GM10847 (cell line): ENCODE data around the gene PROK1.

ENCODE experiments used
- POLR2A ChIP-seq: IDR thresholded peaks from 2 replicates; pipeline ENCODE4 v1.6.1; 2011; ENCODE audit not compliant: insufficient read length; ENCODE audit errors: extremely low read depth

PROK1 gene

DNA sequence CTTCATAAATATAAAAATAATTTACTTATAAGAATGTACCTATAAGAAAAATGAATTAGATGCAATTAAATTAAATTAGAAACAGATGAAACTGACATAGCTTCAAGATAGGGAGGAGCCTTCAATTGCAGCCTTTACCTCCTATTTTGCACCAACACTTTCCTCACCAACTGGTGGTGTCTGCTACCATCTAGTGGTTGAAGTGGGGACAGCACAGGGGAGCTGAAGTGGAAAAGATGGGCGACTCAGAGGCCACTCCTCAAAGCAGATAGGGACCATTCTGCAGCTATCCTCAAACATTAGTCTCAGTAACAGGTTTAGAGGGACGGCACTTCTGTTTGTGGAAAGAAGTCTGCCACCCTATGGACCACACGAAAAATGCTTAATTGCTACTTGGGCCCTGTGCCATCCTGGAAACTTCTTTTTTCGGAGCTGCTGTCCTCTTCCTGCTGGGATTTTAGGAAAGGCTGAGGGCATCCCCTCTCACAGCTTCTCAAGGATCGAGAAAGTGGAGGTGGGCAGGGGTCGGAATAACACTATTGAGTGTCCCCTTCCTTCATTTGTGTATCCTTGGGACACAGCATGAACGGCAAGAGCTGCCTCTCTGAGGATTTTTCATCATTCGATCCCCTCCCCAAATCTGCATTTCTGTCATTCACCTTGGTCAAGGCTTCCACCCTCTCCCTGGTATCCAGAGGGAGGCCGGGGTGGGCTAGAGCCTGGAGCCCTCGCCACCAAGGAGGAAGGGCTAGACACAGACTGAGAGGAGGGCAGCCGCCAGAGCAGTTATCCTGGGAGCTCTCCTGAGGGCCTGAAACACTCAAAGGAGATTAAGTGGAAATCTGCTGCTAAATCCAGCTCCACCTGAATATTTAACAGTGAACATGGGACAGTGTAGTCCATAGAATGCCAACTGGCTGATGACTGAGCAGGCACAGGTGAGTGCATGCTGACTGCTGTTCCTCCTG is 9.6 kb downstream of the PROK1 start:
- TF ChIP-seq POLR2A = no peak

DNA sequence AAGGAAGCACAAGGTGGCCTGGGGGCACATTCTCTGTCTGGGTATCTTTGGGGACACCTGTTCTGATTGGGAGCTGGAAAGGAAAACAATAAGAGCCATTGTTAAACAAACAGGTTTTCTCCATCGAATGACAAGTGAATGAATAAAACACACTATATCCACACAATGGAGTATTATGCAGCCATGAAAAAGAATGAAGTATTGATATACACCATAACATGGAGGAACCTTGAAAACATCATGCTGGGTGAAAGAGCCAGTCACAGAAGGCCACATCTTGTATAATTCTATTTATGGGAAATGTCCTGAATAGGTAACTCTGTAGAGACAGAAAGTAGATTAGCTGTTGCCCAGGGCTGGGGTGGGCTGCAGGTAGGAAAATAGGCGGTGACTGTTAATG is 11.1 kb downstream of the PROK1 start:
- no peak for TF ChIP-seq POLR2A

GRCh38 chr1:110462964-110463363 is 12.0 kb downstream of the PROK1 start:
- no peak for TF ChIP-seq POLR2A

- no peak for TF ChIP-seq POLR2A
Observed at GRCh38 chr1:110463725-110464124, 12.8 kb downstream of the PROK1 start.

DNA sequence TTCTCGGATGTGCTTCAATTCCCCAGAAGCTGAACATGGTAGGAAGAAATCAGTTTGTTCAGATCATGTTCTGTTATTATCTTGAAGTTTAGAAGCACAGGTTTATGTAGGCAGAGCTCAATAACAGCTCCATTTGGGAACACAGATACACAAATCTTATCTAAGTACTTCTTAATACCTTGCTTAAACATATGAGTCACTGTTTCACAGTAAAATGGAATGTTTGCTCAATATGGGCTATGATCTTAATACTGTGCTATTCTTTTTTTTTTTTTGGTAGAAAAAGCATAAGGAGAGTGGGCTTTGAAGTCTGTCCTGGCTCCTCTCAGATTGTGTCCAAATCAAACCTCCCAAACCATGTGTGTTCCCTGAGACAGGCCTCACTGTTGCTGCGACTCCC is 13.4 kb downstream of the PROK1 start:
- TF ChIP-seq POLR2A = no peak

DNA sequence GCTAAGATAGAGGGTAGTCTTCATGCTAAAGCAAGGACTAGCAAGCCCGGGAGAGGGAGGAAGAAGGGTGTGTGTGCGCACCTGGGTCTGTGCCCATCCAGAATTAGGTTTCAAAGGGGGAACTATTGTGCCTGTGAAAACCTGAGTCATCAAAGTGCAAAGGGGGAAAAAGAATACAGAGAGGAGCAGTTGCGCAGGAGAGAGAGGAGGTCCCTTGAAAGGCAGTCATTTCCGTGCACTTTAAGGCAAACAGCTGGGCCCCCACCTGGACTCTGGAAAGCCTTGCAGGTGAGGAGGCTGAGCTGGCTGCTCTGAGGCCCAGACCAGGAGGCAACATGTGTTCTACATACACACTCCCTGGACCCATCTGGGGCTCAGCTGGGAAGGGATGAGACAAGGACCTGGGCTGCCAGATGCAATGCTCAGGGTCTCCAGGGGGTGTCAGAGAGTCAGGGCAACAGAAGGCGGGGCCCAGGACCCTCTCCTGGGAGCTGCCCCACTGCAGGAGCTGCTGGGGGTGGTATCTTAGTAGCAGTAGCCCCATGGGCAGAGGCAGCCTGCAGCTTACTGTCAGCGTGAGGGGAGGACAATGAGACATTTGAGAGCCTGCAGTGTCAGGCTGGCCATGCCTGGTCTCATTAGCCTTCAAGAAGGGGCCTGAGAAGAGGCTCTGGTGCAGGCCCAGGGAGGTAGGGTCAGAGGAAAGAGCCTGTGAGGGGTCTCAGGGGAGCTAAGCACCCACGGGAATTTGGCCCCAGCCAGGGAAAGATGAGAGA is 14.3 kb downstream of the PROK1 start:
- TF ChIP-seq POLR2A = no peak

DNA sequence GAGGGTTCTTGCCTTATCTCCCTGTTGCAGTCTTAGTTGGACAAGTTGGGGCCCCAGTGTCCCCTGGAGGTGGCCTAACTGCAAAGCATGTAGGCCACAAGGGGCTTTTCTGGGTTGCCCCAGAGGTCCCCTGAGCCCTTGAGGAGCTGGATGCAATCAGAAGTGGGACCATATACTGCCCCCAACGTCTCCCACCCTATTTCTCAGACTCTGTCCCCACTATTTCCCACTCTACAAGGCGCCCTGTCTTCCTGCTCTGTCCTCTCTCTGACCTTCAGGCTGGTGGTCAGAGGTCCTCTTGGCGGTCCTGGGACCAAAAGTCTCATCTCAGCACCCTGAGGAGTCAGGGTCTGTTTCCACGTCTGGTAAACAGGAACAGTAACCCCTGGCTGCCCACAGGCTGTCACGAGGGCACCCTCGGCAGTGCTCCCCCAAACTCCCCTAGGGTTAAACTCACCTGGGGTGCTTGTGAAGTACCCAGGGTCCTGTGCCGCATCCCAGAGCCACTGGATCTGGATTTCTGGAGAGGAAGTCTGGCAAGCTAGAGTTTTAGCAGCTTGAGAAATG is 14.9 kb downstream of the PROK1 start:
- TF ChIP-seq POLR2A = no peak

DNA sequence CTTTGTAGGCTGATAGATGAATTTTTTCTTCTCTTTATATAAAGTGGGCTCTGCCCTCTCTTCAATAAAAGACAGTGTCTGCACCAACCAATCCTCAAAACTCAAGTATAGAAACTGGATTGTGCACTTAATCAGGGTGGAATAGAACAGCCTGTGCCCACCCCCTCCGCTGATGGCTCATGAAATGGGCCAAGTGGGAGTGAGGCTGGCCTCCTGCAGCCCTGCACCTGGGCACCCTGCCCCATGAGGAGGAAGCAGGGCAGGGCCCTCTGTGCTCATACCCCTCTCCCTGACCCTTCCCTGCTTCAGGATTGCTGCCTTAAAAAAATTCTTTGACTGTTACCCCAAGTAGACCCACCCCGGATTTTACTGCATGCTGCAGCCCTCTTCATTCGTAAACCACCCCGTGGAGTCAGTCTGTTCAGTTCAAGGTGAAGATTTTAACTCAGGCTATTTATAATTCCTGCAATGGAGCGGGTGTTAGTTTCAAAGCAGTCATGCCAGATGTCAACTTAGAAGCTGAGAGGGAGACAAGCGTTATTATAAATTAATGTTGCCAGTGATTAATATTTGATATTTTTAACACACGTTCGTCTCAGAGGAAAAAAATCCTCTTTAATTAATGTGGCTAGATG is 15.8 kb downstream of the PROK1 start:
- no peak for TF ChIP-seq POLR2A

DNA sequence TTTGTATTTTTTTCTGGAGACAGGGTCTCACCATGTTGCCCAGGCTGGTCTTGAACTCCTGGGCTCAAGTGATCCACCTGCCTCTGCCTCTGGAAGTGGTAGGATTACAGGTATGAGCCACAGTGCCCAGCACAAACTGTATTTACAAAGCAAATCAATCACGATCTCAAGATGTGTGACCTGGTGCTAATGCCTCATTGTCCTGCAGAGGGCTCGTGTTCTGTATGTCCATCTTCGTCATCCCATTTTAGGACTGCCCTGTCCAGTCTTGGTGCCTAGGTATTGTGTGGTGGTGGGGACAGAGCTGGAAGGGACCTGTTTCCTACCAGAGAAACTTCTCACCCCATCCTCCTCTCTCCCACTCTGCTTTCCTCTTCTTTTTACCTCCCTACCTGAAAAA is 20.2 kb downstream of the PROK1 start:
- TF ChIP-seq POLR2A = no peak

GRCh38 chr1:110472546-110472945 is 21.6 kb downstream of the PROK1 start:
- TF ChIP-seq POLR2A = no peak

GRCh38 chr1:110474444-110474843 is 23.5 kb downstream of the PROK1 start:
- TF ChIP-seq POLR2A = no peak

GRCh38 chr1:110475362-110476027 is 24.5 kb downstream of the PROK1 start:
- TF ChIP-seq POLR2A = no peak

DNA sequence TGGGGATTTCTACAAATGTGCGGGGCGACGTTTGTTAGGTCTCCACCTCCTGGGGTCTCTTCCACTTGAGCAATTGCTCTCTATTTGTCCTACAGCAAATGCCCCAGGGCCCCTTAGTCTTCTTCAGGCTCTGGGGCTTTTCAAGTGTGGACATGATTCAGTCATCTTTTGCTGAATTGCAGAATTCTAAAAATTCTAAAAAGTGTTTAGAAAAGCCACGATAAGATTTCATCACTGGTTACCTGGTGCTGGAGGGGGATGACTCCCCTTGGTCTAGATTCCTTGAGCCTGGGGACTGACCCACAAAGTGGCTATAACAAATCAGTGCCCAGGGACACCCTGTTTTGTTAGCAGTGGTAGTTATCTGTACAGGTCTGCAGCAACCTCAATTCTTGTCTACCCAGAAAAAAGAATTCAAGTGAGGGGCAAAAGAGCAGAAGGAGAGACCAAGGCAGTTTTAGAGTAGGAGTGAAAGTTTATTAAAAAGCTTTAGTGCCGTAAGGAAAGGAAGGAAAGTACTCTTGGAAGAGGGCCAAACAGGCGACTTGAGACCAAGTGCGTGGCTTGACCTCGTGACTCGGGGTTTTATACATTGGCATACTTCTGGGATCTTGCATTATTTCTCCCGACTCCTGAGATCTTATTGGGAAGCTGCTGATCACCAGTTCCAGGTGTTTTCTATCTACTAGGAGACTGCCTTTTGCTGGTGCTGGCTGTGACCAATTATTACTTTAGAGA is 25.2 kb downstream of the PROK1 start:
- TF ChIP-seq POLR2A = no peak

- TF ChIP-seq POLR2A = no peak
Observed at GRCh38 chr1:110477041-110477440, 26.1 kb downstream of the PROK1 start.
